ENCODE results near the gene HRCT1.
"Not testable (repeated sequence)": the region's sequence is repeated elsewhere in the genome, so short reads cannot be mapped to it uniquely, and the experiment has no call there.

HRCT1 gene

DNA sequence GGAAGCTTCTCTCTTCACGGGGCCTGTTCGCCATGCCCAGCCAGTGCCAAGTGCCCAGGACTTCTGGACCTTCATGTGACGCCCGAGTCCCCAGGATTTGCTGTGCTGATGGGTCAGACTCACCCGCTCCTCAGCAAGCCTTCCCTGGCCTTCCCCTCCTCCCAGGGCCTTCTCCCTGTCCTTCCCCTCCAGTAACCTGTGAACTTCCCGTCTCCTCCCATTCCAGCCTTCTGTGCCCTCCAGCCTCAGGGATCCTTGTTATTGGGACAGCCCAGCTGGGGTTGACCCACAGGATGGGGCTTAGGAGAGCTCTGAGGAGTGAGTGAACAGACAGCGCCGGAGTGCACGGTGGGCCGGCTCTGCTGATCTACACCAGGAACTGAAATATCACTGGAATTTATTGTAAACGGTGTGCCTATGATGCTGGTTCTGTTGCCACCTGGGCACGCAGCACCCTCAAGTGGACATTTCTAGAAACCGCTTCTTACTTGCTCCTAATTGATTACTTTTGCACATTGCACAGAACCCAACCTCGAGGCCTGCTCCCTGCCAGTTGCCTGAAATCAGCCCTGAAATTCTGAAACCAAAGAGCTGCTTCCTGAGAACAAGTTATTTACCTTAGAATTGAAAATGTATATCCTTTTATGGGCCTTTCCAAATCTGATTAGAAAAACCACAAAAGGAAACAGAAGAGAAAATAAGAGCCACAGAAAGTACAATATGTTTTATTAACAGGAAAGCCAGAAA, 4.8 kb downstream of the HRCT1 start:
- H3K36me3 ChIP-seq (ENCODE audit: control insufficient read depth, insufficient read depth, low read length): no peaks in the 10 kb centered on the region
- peaks cover 16% of the 10 kb centered on the region for H3K4me1 ChIP-seq (ENCODE audit: control insufficient read depth, insufficient read depth, low read length)
- no peaks in the 10 kb centered on the region for H3K9me3 ChIP-seq (ENCODE audit: control insufficient read depth, insufficient read depth, low read length)
- no peak overlapping the region for H3K4me3 ChIP-seq (ENCODE audit: low read depth, low read length)
- H3K27me3 ChIP-seq (ENCODE audit: control insufficient read depth, insufficient read depth, low read length): no peaks in the 10 kb centered on the region
- no peak overlapping the region for H3K9ac ChIP-seq (ENCODE audit: low read depth, low read length)

DNA sequence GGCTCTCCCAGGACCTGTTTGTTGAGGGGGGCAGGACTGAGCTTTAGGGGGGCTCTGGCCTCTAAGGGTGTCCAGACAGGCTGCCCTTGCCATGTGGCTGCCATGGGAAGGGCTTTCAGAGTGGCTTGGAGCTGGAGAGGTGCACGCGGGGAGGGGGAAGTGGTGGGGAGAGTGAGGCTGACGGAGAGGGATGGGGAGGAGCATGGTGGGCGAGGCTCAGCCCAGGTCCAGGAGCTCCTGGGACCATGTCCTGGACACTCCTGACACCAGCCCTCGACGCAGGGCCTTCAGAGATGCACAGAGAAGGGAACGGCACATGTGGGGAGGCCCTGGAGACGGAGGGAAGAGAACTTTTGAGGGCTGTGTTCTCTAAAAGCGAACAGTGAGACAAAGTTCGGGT, 5.7 kb downstream of the HRCT1 start:
- Histone ChIP-seq H3K36me3 (ENCODE audit: control insufficient read depth, insufficient read depth, low read length) (no peaks in the 10 kb centered on the region), H3K4me1 (ENCODE audit: control insufficient read depth, insufficient read depth, low read length) (peaks cover 18% of the 10 kb centered on the region), H3K9ac (ENCODE audit: low read depth, low read length) (no peak overlapping the region), H3K27me3 (ENCODE audit: control insufficient read depth, insufficient read depth, low read length) (no peaks in the 10 kb centered on the region), H3K4me3 (ENCODE audit: low read depth, low read length) (no peak overlapping the region), H3K9me3 (ENCODE audit: control insufficient read depth, insufficient read depth, low read length) (no peaks in the 10 kb centered on the region)

DNA sequence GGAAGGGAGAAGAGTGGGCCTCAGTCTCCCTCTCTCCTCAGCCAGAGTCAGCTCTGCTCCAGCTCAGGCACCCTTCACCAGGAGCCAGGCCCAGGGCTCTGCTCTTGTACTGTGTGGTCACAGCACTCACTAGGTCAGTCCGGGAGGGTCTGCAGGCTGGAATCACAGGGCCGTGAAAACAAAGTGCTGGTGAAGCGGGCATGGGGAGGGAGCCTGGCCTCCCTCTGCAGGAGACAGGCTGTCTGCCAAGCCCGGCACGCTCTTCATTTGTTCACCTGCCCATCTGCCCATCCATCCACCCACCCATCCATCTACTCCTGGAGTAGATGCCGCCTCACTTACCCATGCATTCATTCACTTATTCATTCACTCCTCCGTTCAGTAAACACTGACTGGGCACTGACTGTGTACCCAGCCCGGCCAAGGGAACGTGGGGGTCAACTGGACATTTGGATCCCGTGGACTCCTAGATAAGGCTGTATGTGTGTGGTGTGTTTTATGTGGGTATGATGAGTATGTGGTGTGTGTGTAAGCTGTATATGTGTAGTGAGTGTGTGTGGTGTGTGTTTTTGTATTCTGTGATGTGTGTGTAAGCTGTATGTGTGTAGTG, 6.9 kb downstream of the HRCT1 start:
- H3K36me3 ChIP-seq (ENCODE audit: control insufficient read depth, insufficient read depth, low read length): no peaks in the 10 kb centered on the region
- H3K9me3 ChIP-seq (ENCODE audit: control insufficient read depth, insufficient read depth, low read length): no peaks in the 10 kb centered on the region
- H3K9ac ChIP-seq (ENCODE audit: low read depth, low read length): no peak overlapping the region
- H3K4me1 ChIP-seq (ENCODE audit: control insufficient read depth, insufficient read depth, low read length): peaks cover 11% of the 10 kb centered on the region
- H3K4me3 ChIP-seq (ENCODE audit: low read depth, low read length): no peak overlapping the region
- H3K27me3 ChIP-seq (ENCODE audit: control insufficient read depth, insufficient read depth, low read length): no peaks in the 10 kb centered on the region

DNA sequence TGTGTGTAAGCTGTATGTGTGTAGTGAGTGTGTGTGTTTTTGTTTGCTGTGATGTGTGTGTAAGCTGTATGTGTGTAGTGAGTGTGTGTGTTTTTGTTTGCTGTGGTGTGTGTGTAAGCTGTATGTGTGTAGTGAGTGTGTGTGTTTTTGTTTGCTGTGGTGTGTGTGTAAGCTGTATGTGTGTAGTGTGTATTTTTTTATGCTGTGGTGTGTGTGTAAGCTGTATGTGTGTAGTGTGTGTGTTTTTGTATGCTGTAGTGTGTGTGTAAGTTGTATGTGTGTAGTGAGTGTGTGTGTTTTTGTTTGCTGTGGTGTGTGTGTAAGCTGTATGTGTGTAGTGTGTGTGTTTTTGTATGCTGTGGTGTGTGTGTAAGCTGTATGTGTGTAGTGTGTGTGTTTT, 7.4 kb downstream of the HRCT1 start:
- not testable (repeated sequence) for H3K4me3 ChIP-seq (ENCODE audit: low read depth, low read length); H3K9ac ChIP-seq (ENCODE audit: low read depth, low read length); H3K36me3 ChIP-seq (ENCODE audit: control insufficient read depth, insufficient read depth, low read length); H3K27me3 ChIP-seq (ENCODE audit: control insufficient read depth, insufficient read depth, low read length); H3K9me3 ChIP-seq (ENCODE audit: control insufficient read depth, insufficient read depth, low read length); H3K4me1 ChIP-seq (ENCODE audit: control insufficient read depth, insufficient read depth, low read length)

DNA sequence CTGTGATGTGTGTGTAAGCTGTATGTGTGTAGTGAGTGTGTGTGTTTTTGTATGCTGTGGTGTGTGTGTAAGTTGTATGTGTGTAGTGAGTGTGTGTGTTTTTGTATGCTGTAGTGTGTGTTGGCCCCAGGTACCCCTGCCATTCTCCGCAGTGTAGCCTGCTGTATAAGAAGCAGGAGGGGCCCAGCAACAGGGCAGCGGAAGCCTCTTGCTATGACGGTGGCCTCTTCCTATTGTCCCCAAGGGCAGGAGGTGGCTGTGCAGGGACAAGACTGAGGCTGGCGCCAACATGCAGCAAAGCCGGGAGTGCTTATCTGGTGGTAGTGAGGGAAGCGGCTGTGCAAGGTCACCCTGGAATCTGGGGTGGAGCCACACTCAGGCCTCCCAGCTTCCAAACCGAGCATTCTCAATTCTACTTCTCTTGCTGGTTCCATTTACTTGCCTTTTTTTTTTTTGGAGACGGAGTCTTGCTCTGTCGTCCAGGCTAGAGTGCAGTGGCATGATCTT, 8.4 kb downstream of the HRCT1 start:
- Histone ChIP-seq H3K4me1 (ENCODE audit: control insufficient read depth, insufficient read depth, low read length) (peaks cover 3% of the 10 kb centered on the region), H3K9ac (ENCODE audit: low read depth, low read length) (no peak overlapping the region)

DNA sequence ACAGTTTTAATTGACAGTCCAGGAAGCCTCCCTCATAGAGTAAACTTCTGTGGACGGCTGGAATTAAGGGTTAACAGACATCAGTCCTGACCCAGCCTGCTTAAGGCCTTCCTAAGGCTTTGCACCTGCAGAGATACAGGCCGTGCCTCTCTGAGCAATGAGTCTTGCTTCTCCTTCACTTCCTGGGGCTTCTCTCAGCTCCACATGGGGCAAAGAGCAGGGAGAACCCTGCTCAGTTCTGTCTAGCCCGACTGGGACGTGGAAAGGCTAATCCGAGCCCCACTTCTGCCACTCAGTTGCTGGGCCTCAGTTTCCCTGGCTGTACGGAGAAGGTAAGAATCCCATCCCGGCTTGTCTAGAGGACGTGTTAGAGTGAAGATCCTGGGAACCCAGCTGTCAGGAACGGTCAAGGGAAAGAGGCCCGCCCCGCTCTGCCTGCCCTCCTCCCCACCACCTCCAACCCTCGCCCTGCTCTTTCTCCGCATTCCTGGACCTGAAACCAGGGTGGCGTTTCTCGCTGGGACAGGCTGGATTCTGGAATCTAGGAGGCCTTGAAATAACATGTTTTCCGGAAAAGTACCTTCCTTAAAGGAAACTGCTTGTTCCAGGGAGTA, 9.8 kb downstream of the HRCT1 start:
- no peaks in the 10 kb centered on the region for H3K36me3 ChIP-seq (ENCODE audit: control insufficient read depth, insufficient read depth, low read length)
- H3K27me3 ChIP-seq (ENCODE audit: control insufficient read depth, insufficient read depth, low read length): no peaks in the 10 kb centered on the region
- no peak overlapping the region for H3K9ac ChIP-seq (ENCODE audit: low read depth, low read length)
- no peaks in the 10 kb centered on the region for H3K9me3 ChIP-seq (ENCODE audit: control insufficient read depth, insufficient read depth, low read length)
- no peak overlapping the region for H3K4me3 ChIP-seq (ENCODE audit: low read depth, low read length)
- peaks cover 3% of the 10 kb centered on the region for H3K4me1 ChIP-seq (ENCODE audit: control insufficient read depth, insufficient read depth, low read length)

More for the DNA sequence above, 8.4 kb downstream of the HRCT1 start:
- no peaks in the 10 kb centered on the region for H3K36me3 ChIP-seq (ENCODE audit: control insufficient read depth, insufficient read depth, low read length)
- no peaks in the 10 kb centered on the region for H3K27me3 ChIP-seq (ENCODE audit: control insufficient read depth, insufficient read depth, low read length)
- H3K9me3 ChIP-seq (ENCODE audit: control insufficient read depth, insufficient read depth, low read length): no peaks in the 10 kb centered on the region
- no peak overlapping the region for H3K4me3 ChIP-seq (ENCODE audit: low read depth, low read length)

DNA sequence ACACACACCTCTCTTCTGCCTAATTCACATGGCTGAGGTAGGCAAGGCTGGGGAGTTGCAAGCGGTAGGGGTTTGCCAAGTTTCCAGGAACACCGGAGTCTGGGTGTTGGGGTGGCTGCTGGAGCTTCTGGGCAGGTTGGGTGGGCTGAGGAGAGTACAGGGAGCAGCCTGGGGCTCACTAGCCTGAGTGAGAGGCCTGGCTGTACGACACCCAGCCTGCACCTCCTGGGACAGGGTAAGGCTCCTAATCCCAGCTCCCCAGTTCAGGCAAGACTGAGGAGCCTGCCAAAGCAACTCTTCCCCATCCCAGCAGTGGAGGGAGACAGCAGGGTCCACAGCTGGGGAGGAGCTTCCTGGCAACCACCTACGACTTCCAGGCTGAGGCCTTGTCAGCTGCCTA, 11.3 kb downstream of the HRCT1 start:
- no peaks in the 10 kb centered on the region for H3K27me3 ChIP-seq (ENCODE audit: control insufficient read depth, insufficient read depth, low read length)

DNA sequence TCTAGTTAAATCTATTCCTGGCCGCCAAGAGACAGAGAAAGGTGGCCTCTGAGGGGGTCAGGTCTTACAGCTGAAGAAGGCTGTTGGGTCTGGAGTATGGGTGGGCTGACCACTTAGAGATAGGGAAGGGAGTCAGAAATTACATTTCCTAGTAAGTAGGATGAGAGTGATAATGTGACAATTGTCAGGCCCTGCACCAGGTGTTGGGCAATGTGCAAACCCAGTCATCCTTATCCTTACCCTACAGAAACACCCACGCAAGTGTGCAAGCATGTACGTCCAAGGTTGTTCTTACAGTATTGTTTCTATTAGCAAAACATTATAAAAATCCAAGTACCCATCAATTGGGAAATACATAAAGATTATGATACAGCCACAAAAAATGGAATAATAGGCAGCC, 12.8 kb downstream of the HRCT1 start:
- H3K36me3 ChIP-seq (ENCODE audit: control insufficient read depth, insufficient read depth, low read length): no peaks in the 10 kb centered on the region
- no peak overlapping the region for H3K9ac ChIP-seq (ENCODE audit: low read depth, low read length)
- no peaks in the 10 kb centered on the region for H3K9me3 ChIP-seq (ENCODE audit: control insufficient read depth, insufficient read depth, low read length)
- H3K4me1 ChIP-seq (ENCODE audit: control insufficient read depth, insufficient read depth, low read length): peaks cover 3% of the 10 kb centered on the region
- H3K27me3 ChIP-seq (ENCODE audit: control insufficient read depth, insufficient read depth, low read length): no peaks in the 10 kb centered on the region
- H3K4me3 ChIP-seq (ENCODE audit: low read depth, low read length): no peak overlapping the region

More for the DNA sequence above, 11.3 kb downstream of the HRCT1 start:
- H3K9ac ChIP-seq (ENCODE audit: low read depth, low read length): no peak overlapping the region
- no peak overlapping the region for H3K4me3 ChIP-seq (ENCODE audit: low read depth, low read length)
- no peaks in the 10 kb centered on the region for H3K9me3 ChIP-seq (ENCODE audit: control insufficient read depth, insufficient read depth, low read length)
- no peaks in the 10 kb centered on the region for H3K36me3 ChIP-seq (ENCODE audit: control insufficient read depth, insufficient read depth, low read length)
- H3K4me1 ChIP-seq (ENCODE audit: control insufficient read depth, insufficient read depth, low read length): peaks cover 3% of the 10 kb centered on the region

DNA sequence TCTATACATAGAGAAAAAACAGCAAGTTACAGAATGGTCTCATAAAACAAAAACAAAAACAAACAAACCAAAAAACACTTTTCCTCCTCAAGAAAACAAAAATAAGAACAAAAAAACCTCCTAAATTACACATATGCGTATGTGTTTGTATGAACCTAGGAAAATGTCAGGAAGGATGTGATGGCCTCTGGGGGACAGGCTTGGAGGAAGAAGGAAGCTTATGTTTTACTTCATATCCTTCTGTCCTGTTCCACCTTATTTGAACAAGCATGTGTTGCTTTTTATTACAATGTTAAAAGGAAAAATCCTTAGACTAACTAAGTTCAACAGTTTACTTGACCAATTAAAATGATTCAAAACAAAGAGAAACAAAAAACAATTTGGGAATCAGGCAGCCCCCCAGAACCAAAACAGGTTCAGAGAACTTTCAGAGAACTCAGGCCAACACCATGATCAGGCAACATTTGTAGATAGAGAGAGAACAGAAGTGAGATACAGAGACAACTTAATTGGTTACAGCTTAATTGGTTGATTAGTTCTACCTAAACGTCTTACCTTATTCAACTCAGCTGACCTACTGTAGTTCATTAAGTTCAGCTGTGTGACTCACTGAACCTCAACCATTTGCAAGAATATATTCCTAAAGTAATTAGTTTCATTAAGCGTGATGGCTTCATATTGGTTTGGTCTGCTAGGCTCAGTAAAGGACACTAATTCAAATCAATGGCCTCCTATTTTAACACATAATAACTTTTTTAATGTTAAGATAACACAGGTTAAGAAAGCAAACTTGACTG, 13.4 kb downstream of the HRCT1 start:
- H3K27me3 ChIP-seq (ENCODE audit: control insufficient read depth, insufficient read depth, low read length): no peaks in the 10 kb centered on the region
- no peaks in the 10 kb centered on the region for H3K36me3 ChIP-seq (ENCODE audit: control insufficient read depth, insufficient read depth, low read length)
- H3K4me3 ChIP-seq (ENCODE audit: low read depth, low read length): no peak overlapping the region
- no peak overlapping the region for H3K9ac ChIP-seq (ENCODE audit: low read depth, low read length)
- H3K9me3 ChIP-seq (ENCODE audit: control insufficient read depth, insufficient read depth, low read length): no peaks in the 10 kb centered on the region
- H3K4me1 ChIP-seq (ENCODE audit: control insufficient read depth, insufficient read depth, low read length): peaks cover 3% of the 10 kb centered on the region

DNA sequence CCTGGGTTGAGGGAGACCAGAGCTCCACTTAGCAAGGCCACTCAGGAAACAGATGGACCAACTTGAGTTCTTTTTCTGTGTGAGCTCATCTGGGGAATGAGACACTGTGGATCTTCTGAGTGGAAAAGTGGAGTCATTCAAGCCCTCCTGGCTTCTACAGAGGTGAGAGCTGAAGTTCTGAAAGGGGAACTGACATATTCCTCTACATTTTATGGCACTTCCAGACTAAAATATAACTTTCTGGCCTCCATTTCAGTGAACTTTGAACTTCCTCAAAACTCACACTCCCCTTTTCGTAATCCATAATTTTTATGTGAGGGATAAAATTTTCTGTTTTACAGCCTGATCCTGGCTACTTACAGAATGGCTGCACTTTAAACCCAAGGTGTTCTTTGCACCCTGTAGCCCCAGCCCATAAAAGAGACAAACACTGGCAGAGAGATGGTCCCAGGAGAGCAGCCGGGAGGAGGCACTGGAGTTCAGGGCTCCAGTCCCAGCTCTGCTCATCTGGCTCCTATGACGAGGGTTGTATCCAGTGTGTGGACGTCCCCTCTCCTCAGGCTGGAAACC, 14.1 kb downstream of the HRCT1 start:
- no peak overlapping the region for H3K4me3 ChIP-seq (ENCODE audit: low read depth, low read length)
- peaks cover 3% of the 10 kb centered on the region for H3K4me1 ChIP-seq (ENCODE audit: control insufficient read depth, insufficient read depth, low read length)
- H3K9ac ChIP-seq (ENCODE audit: low read depth, low read length): no peak overlapping the region
- H3K27me3 ChIP-seq (ENCODE audit: control insufficient read depth, insufficient read depth, low read length): no peaks in the 10 kb centered on the region
- no peaks in the 10 kb centered on the region for H3K36me3 ChIP-seq (ENCODE audit: control insufficient read depth, insufficient read depth, low read length)
- H3K9me3 ChIP-seq (ENCODE audit: control insufficient read depth, insufficient read depth, low read length): no peaks in the 10 kb centered on the region

DNA sequence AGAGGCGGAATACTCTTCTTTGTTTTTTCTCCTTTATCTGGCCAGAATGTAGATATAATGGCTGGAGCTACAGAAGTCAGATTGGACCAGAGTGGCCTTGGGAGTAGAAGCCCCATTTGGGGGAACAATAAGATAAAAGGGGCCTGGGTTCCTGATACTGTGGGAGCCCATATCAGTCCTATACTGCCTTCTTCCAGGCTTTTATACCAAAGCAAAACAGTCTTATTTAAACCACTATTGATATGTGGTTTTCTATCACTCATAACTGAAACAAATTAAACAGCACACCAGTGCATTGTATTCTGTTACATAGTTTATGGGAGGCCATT, 17.6 kb downstream of the HRCT1 start:
- no peaks in the 10 kb centered on the region for H3K27me3 ChIP-seq (ENCODE audit: control insufficient read depth, insufficient read depth, low read length)
- H3K4me3 ChIP-seq (ENCODE audit: low read depth, low read length): no peak overlapping the region
- H3K9me3 ChIP-seq (ENCODE audit: control insufficient read depth, insufficient read depth, low read length): no peaks in the 10 kb centered on the region
- no peak overlapping the region for H3K9ac ChIP-seq (ENCODE audit: low read depth, low read length)
- H3K4me1 ChIP-seq (ENCODE audit: control insufficient read depth, insufficient read depth, low read length): no peaks in the 10 kb centered on the region
- no peaks in the 10 kb centered on the region for H3K36me3 ChIP-seq (ENCODE audit: control insufficient read depth, insufficient read depth, low read length)

Measured in iPS-15b (cell line).